Measurements from ENCODE around the gene APOL4. TPM values are rescaled to one million over a fixed set of nuclear protein-coding genes. Genes with fewer than 3 reads are reported as not detected.

The APOL4 gene
- total RNA-seq, 1 experiment from 2014 or later: 0.31 TPM

GRCh38 chr22:36225333-36225922, 23.8 kb upstream of the APOL4 start:
- no peak for ATAC-seq
- ChIA-PET POLR2A (no interaction called here), CTCF (no interaction called here)
- Mint-ChIP-seq H3K4me3 (no peak overlapping the region), H3K9me3 (no peaks in the 10 kb centered on the region), H3K4me1 (peaks cover 22% of the 10 kb centered on the region), H3K36me3 (peaks cover 14% of the 10 kb centered on the region), H3K27ac (no peak overlapping the region), H3K27me3 (ENCODE audit: low read depth) (no peaks in the 10 kb centered on the region)
- TF ChIP-seq SOX15 (CRISPR knock-in tag; IDR thresholded peaks at IDR 0.05): no peak
- DNase-seq (ENCODE audit: low spot score): no peak

GRCh38 chr22:36224245-36224644, 22.6 kb upstream of the APOL4 start:
- ChIA-PET CTCF (interaction anchor here (0.7 to 1.1 kb wide), 2 partner anchors 30 to 35 kb away, joined by 3 read pairs; no protein-coding TSS in a partner anchor), POLR2A (interaction anchor here (0.7 kb wide), 1 partner anchor 83 kb away, joined by 4 read pairs; no protein-coding TSS in a partner anchor)
- Mint-ChIP-seq H3K27me3 (ENCODE audit: low read depth) (no peaks in the 10 kb centered on the region), H3K4me3 (no peak overlapping the region), H3K27ac (no peak overlapping the region), H3K9me3 (no peaks in the 10 kb centered on the region), H3K4me1 (peaks cover 22% of the 10 kb centered on the region), H3K36me3 (peaks cover 12% of the 10 kb centered on the region)
- TF ChIP-seq ZNF423 (CRISPR knock-in tag; IDR thresholded peaks at IDR 0.05): no peak
- no peak for TF ChIP-seq NFYB (CRISPR knock-in tag; conservative IDR thresholded peaks at IDR 0.05; ENCODE audit: low read depth)
- no peak for TF ChIP-seq PREB (CRISPR knock-in tag; IDR thresholded peaks at IDR 0.05; ENCODE audit: borderline replicate concordance)
- TF ChIP-seq HMGXB4 (CRISPR knock-in tag; IDR thresholded peaks at IDR 0.05): no peak
- no peak for TF ChIP-seq ZNF317 (CRISPR knock-in tag; IDR thresholded peaks at IDR 0.05; ENCODE audit: borderline replicate concordance, low read depth)
- TF ChIP-seq NR3C1 (CRISPR knock-in tag; conservative IDR thresholded peaks at IDR 0.05; ENCODE audit: low read depth): no peak
- TF ChIP-seq ZNF232 (CRISPR knock-in tag; IDR thresholded peaks at IDR 0.05): no peak
- TF ChIP-seq MLX (CRISPR knock-in tag; IDR thresholded peaks at IDR 0.05): no peak
- no peak for TF ChIP-seq ATF3 (CRISPR knock-in tag; conservative IDR thresholded peaks at IDR 0.05)
- TF ChIP-seq FOXP4 (CRISPR knock-in tag; IDR thresholded peaks at IDR 0.05): no peak
- TF ChIP-seq AR (CRISPR knock-in tag; IDR thresholded peaks at IDR 0.05): no peak
- TF ChIP-seq IRF2 (CRISPR knock-in tag; IDR thresholded peaks at IDR 0.05; ENCODE audit: borderline replicate concordance, low read depth): no peak
- no peak for TF ChIP-seq CBFB (CRISPR knock-in tag; IDR thresholded peaks at IDR 0.05; ENCODE audit: low read depth)
- no peak for TF ChIP-seq ZMAT4 (CRISPR knock-in tag; IDR thresholded peaks at IDR 0.05)
- TF ChIP-seq ATF6 (CRISPR knock-in tag; IDR thresholded peaks at IDR 0.05): no peak
- TF ChIP-seq MYBL2 (CRISPR knock-in tag; IDR thresholded peaks at IDR 0.05): no peak
- ATAC-seq (no peak), DNase-seq (ENCODE audit: low spot score) (no peak)

All from WTC11 (cell line).